HCT116 (cell line): Measurements from ENCODE around the gene PYY. TPM values are rescaled to one million over a fixed set of nuclear protein-coding genes. Genes with fewer than 3 reads are reported as not detected.

Experiments
- ATAC-seq: fragments of 200-7000 bp; cut with Tn5 transposase; 2 replicates; pipeline ENCODE4 v1.9.1; 2020; ENCODE audit warnings: mild to moderate bottlenecking, moderate library complexity
- BruUV-seq: library from RNA; stranded (reverse); fragments of 400-500 nt; replicated peaks from 2 replicates; lab custom pipeline; 2021; lab: Mats Ljungman, UMichigan
- CTCF ChIA-PET: fragments of 300-600 bp; sonication (Branson Sonifier 250); formaldehyde crosslinking; loops from one replicate; lab custom pipeline; 2021; ENCODE audit warnings: antibody characterized with exemption; lab: Charles Lee
- POLR2A ChIA-PET: fragments of 300-600, 350-600 bp; sonication (Branson Sonifier 250); formaldehyde crosslinking; loops from one replicate; lab custom pipeline; 2021; ENCODE audit warnings: antibody characterized with exemption; lab: Charles Lee
- RAD21 ChIA-PET, 2 experiments: fragments of 300-600 bp; sonication (Branson Sonifier 250); formaldehyde crosslinking; loops; one replicate each; lab custom pipeline; 2023; ENCODE audit warnings: low total read pairs in 2 of 2; ENCODE audit not compliant: uncharacterized antibody in 2 of 2, unreplicated experiment in 2 of 2, low non-redundant PET in 1 of 2; lab: Charles Lee
- DNase-seq: peaks from one replicate; pipeline ENCODE4 v3.0.0-alpha.2; 2010; ENCODE audit warnings: low read depth, low spot score
- H2AFZ ChIP-seq: fragments of 200-600 bp; shearing (Covaris generic), sonication (generic); 2 replicates; pipeline ENCODE4 v1.6.1; 2017; ENCODE audit warnings: low read depth, mixed run types, mixed read lengths, antibody characterized with exemption, low read length; ENCODE audit not compliant: poor library complexity, severe bottlenecking
- H3K27ac ChIP-seq: 2 replicates; pipeline ENCODE4 v1.5.1; 2012; ENCODE audit warnings: low read depth, low read length
- H3K27me3 ChIP-seq: fragments of 200-600 bp; sonication (generic); 2 replicates; pipeline ENCODE4 v1.6.1; 2016; ENCODE audit warnings: mixed run types, low read length, mixed read lengths; ENCODE audit not compliant: insufficient read depth
- H3K36me3 ChIP-seq, 2 experiments: fragments of 200-500 bp in 1 of 2; fragments of 200-600 bp in 1 of 2; sonication (Bioruptor generic) in 1 of 2; sonication (generic) in 1 of 2; 2 replicates each; pipeline versions ENCODE4 v1.5.1 to v1.6.1; 2014 to 2016; ENCODE audit warnings: low read length in 2 of 2, inconsistent platforms in 1 of 2, mixed read lengths in 1 of 2, mixed run types in 1 of 2; ENCODE audit not compliant: insufficient read depth in 2 of 2, control insufficient read depth in 1 of 2
- H3K4me1 ChIP-seq, 2 experiments: fragments of 200-600 bp in 1 of 2; sonication (generic) in 1 of 2; 2 replicates each; pipeline versions ENCODE4 v1.5.1 to v1.6.1; 2012 to 2017; ENCODE audit warnings: low read length in 2 of 2, inconsistent platforms in 1 of 2, mild to moderate bottlenecking in 1 of 2, mixed read lengths in 1 of 2, mixed run types in 1 of 2, moderate library complexity in 1 of 2; ENCODE audit not compliant: insufficient read depth in 2 of 2, control insufficient read depth in 1 of 2
- H3K4me2 ChIP-seq: fragments of 200-600 bp; sonication (generic); 2 replicates; pipeline ENCODE4 v1.6.1; 2017; ENCODE audit warnings: mixed run types, low read length, mixed read lengths
- H3K4me3 ChIP-seq, 2 experiments: fragments of 200-600 bp in 1 of 2; sonication (generic) in 1 of 2; replicated peaks in 1 of 2; 2 replicates each; pipeline ENCODE4 v1.5.1; 2011 to 2016; ENCODE audit warnings: low read length in 2 of 2, control low read depth in 1 of 2, low read depth in 1 of 2, mild to moderate bottlenecking in 1 of 2, mixed read lengths in 1 of 2, mixed run types in 1 of 2
- H3K79me2 ChIP-seq: fragments of 200-600 bp; sonication (generic); 2 replicates; pipeline ENCODE4 v1.6.1; 2017; ENCODE audit warnings: mild to moderate bottlenecking, mixed run types, low read length, moderate library complexity, mixed read lengths; ENCODE audit not compliant: insufficient read depth
- H3K9ac ChIP-seq: fragments of 200-600 bp; sonication (generic); 2 replicates; pipeline ENCODE4 v1.6.1; 2016; ENCODE audit warnings: low read length, mixed read lengths
- H3K9me2 ChIP-seq: fragments of 200-600 bp; sonication (generic), shearing (Covaris generic); 2 replicates; pipeline ENCODE4 v1.6.1; 2017; ENCODE audit warnings: mixed run types, mild to moderate bottlenecking, moderate library complexity; ENCODE audit not compliant: insufficient read depth
- H3K9me3 ChIP-seq, 2 experiments: fragments of 200-500 bp in 1 of 2; fragments of 200-600 bp in 1 of 2; sonication (Bioruptor generic) in 1 of 2; sonication (generic) in 1 of 2; 2 replicates each; pipeline ENCODE4 v1.6.1; 2014 to 2017; ENCODE audit warnings: low read length in 2 of 2, mixed read lengths in 2 of 2, inconsistent platforms in 1 of 2, low read depth in 1 of 2, mild to moderate bottlenecking in 1 of 2, mixed run types in 1 of 2, moderate library complexity in 1 of 2; ENCODE audit not compliant: control insufficient read depth in 1 of 2, insufficient read depth in 1 of 2
- H4K20me1 ChIP-seq: fragments of 200-600 bp; sonication (generic), shearing (Covaris generic); 2 replicates; pipeline ENCODE4 v1.6.1; 2017; ENCODE audit warnings: mixed run types, mild to moderate bottlenecking, moderate library complexity; ENCODE audit not compliant: insufficient read depth
- EZH2 ChIP-seq: fragments of 200-600 bp; sonication (generic); IDR thresholded peaks from 2 replicates; pipeline ENCODE4 v1.6.1; 2017; ENCODE audit warnings: antibody characterized with exemption, mixed run types
- MAX ChIP-seq: IDR thresholded peaks from 2 replicates; pipeline ENCODE4 v1.6.1; 2012
- REST ChIP-seq: IDR thresholded peaks from 2 replicates; pipeline ENCODE4 v1.6.1; 2012; ENCODE audit warnings: low read depth
- SRF ChIP-seq: IDR thresholded peaks from 2 replicates; pipeline ENCODE4 v1.6.1; 2012; ENCODE audit warnings: low read depth
- TCF7L2 ChIP-seq: IDR thresholded peaks from 2 replicates; pipeline ENCODE4 v1.7.0; 2011; ENCODE audit warnings: borderline replicate concordance, inconsistent platforms; ENCODE audit not compliant: insufficient read depth, insufficient read length; ENCODE audit errors: extremely low read depth
- intact Hi-C: fragments of 100-400 bp; cut with micrococcal nuclease; formaldehyde crosslinking; loops from 2 replicates; pipeline ENCODE4 v1.10.0; 2022
- total RNA-seq: library from RNA; stranded (reverse); gene quantifications from one replicate; pipeline ENCODE4 v1.2.1, GENCODE V29; 2021; ENCODE audit not compliant: unreplicated experiment

Gene PYY
- total RNA-seq, 1 experiment from 2014 or later, result 0.52 TPM

DNA sequence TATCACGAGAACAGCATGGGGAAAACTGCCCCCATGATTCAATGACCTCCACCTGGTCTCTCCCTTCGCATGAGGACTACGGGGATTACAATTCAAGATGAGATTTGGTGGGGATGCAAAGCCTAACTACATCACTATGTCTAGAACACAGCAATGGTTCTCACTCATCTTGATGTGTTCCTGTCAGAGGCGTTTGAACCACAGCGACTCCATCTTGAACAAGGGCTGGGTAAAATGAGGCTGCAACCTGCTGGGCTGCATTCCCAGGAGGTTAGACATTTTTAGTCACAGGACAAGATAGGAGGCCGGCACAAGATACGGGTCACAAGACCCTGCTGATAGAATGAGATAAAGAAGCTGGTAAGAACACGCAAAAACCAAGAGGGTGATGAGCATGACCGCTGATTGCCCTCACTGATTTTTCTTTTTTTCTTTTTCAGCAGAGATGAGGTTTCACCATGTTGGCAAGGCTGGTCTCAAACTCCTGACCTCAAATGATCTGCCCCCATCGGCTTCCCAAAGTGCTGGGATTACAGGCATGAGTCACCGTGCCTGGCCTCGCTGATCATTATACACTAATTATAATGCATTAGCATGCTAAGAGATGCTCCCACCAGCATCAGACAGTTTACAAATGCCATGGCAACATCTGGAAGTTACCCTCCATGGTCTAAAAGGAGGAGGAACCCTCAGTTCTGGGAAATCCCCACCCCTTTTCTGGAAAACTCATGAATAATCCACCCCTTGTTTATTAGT, 8.5 kb downstream of the PYY start:
- Histone ChIP-seq H3K9ac (no peak overlapping the region), H4K20me1 (no peaks in the 10 kb centered on the region), H3K36me3 (no peaks in the 10 kb centered on the region), H3K27me3 (no peaks in the 10 kb centered on the region), H3K9me3 (no peaks in the 10 kb centered on the region), H3K79me2 (no peaks in the 10 kb centered on the region), H2AFZ (peak overlapping the region; percentile 61), H3K4me1 (peaks cover 2 to 25% of the 10 kb centered on the region in 2 experiments; a peak in 3 of 4 replicates), H3K4me3 (no peak overlapping the region), H3K9me2 (no peaks in the 10 kb centered on the region), H3K27ac (no peak overlapping the region), H3K4me2 (no peak overlapping the region)
- POLR2A ChIA-PET, result no interaction called here
- DNase-seq (no peak), ATAC-seq (no peak)
- intact Hi-C loops, result no loop called here
- TF ChIP-seq MAX, result no peak
- TF ChIP-seq EZH2, result no peak
- TF ChIP-seq REST, result no peak
- no peak for TF ChIP-seq SRF
- TF ChIP-seq TCF7L2, result no peak
- BruUV-seq, result no TSS peak
- RAD21 ChIA-PET, result no interaction called here
- CTCF ChIA-PET, result interaction anchor here (1.4 to 2.7 kb wide), 4 partner anchors 47 to 223 kb away, joined by 3 to 40 read pairs (median 12); no protein-coding TSS in a partner anchor
